Common myeloid progenitor, CD34-positive (primary cell): Measurements from ENCODE around the gene PIGW.
A peak's percentile ranks its signal among the peaks of the same experiment; 100 is the strongest.

Experiments
- CTCF ChIA-PET: fragments of 350-600 bp; sonication (Branson Sonifier 250); formaldehyde crosslinking; loops from one replicate; lab custom pipeline; 2021; ENCODE audit warnings: antibody characterized with exemption; lab: Charles Lee
- POLR2A ChIA-PET: fragments of 350-600 bp; sonication (Branson Sonifier 250); formaldehyde crosslinking; loops from one replicate; lab custom pipeline; 2021; ENCODE audit warnings: antibody characterized with exemption; lab: Charles Lee
- DNase-seq, 3 donors: peaks; one replicate each; pipeline versions ENCODE4 v3.0.0 to v3.0.0-alpha.2; 2013
- H3K27ac ChIP-seq, 2 experiments: 1 replicate in 1 of 2; 2 replicates in 1 of 2; pipeline ENCODE4 v1.7.0; 2013; ENCODE audit warnings: inconsistent platforms in 2 of 2, low read length in 2 of 2, mild to moderate bottlenecking in 2 of 2, low read depth in 1 of 2, moderate library complexity in 1 of 2; ENCODE audit not compliant: severe bottlenecking in 2 of 2, insufficient read depth in 1 of 2, poor library complexity in 1 of 2
- H3K27me3 ChIP-seq, 5 experiments: replicated peaks in 2 of 5; 1 replicate in 3 of 5; 2 replicates in 2 of 5; pipeline versions ENCODE4 v1.6.1 to v1.7.0; 2013; ENCODE audit warnings: low read length in 4 of 5, mild to moderate bottlenecking in 2 of 5, moderate library complexity in 2 of 5, inconsistent platforms in 1 of 5; ENCODE audit not compliant: insufficient read depth in 5 of 5, control insufficient read depth in 4 of 5
- H3K36me3 ChIP-seq, 4 experiments: 1 replicate in 2 of 4; 2 replicates in 2 of 4; pipeline versions ENCODE4 v1.6.1 to v1.7.0; 2013; ENCODE audit warnings: low read length in 3 of 4, control low read depth in 1 of 4, mild to moderate bottlenecking in 1 of 4; ENCODE audit not compliant: control insufficient read depth in 4 of 4, insufficient read depth in 4 of 4
- H3K4me1 ChIP-seq, 4 experiments: 1 replicate in 3 of 4; 2 replicates in 1 of 4; pipeline versions ENCODE4 v1.6.1 to v1.7.1; 2013; ENCODE audit warnings: low read length in 3 of 4, mild to moderate bottlenecking in 3 of 4, control low read depth in 1 of 4, inconsistent platforms in 1 of 4, moderate library complexity in 1 of 4; ENCODE audit not compliant: control insufficient read depth in 4 of 4, insufficient read depth in 4 of 4; ENCODE audit errors: control extremely low read depth in 1 of 4
- H3K4me3 ChIP-seq, 7 experiments: 1 replicate in 4 of 7; 2 replicates in 3 of 7; pipeline versions ENCODE4 v1.5.1 to v1.7.0; 2013; ENCODE audit warnings: mild to moderate bottlenecking in 7 of 7, low read length in 6 of 7, moderate library complexity in 6 of 7, inconsistent platforms in 2 of 7, low read depth in 2 of 7, control low read depth in 1 of 7; ENCODE audit not compliant: insufficient read depth in 4 of 7, control insufficient read depth in 1 of 7; ENCODE audit errors: extremely low read depth in 1 of 7
- H3K9me3 ChIP-seq, 5 experiments: 1 replicate in 4 of 5; 2 replicates in 1 of 5; pipeline versions ENCODE4 v1.6.1 to v1.7.1; 2013; ENCODE audit warnings: low read length in 4 of 5, mild to moderate bottlenecking in 2 of 5, inconsistent platforms in 1 of 5, low read depth in 1 of 5, moderate library complexity in 1 of 5; ENCODE audit not compliant: control insufficient read depth in 4 of 5, insufficient read depth in 2 of 5; ENCODE audit errors: control extremely low read depth in 1 of 5
- WGBS: methylation state at CpG from one replicate; pipeline ENCODE4 v1.1.5; 2013; ENCODE audit not compliant: insufficient coverage; 5-methylcytosine and 5-hydroxymethylcytosine counted together

PIGW gene

GRCh38 chr17:36533935-36534839 lies 600 bp upstream of the PIGW start:
- CTCF ChIA-PET = interaction anchor here (1.2 to 3.2 kb wide), 5 partner anchors 10 to 68 kb away, joined by 3 to 17 read pairs (median 5); partner anchors contain the start of gene MRM1
- POLR2A ChIA-PET = interaction anchor here (2.1 to 3.2 kb wide), 2 partner anchors 11 kb away, joined by 4 to 30 read pairs; partner anchors contain the start of gene GGNBP2
- Histone ChIP-seq H3K36me3 (peaks cover 5 to 50% (median 16%) of the 10 kb centered on the region in 4 experiments), H3K9me3 (no peaks in the 10 kb centered on the region), H3K4me3 (peak overlapping the region; percentile 54 to 96 (median 87)), H3K4me1 (peaks cover 3 to 23% (median 16%) of the 10 kb centered on the region in 4 experiments), H3K27ac (peak overlapping the region in 1 of 2 experiments; percentile 93), H3K27me3 (no peaks in the 10 kb centered on the region)
- peak in 2 of 3 donors; percentile 57 to 64 for DNase-seq
- 13% methylated on average over 40 of the region's 48 CpGs for WGBS

DNA sequence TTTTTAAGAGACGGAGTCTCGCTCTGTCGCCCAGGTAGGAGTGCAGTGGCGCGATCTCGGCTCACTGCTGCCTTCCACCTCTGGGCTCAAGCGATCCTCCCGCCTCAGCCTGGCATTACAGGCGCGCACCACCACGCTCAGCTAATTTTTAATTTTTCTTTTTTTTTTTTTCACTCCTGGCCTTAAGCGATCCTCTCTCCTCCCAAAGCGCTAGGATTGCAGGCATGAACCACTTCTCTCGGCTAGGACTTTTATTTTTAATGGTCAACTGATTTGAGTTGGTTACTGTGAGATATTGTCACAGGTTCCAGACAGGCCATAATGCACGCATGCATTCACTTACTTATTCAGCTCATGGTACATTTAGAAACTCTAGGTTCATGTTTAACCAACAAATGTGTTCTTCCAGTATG lies 888 bp downstream of the PIGW start:
- DNase-seq = no peak
- Histone ChIP-seq H3K36me3 (peaks cover 5 to 48% (median 16%) of the 10 kb centered on the region in 4 experiments), H3K27me3 (no peaks in the 10 kb centered on the region), H3K27ac (peak overlapping the region; percentile 61 to 93), H3K9me3 (no peaks in the 10 kb centered on the region), H3K4me3 (peak overlapping the region; percentile 54 to 96 (median 87)), H3K4me1 (peaks cover 3 to 22% (median 16%) of the 10 kb centered on the region in 4 experiments)
- ChIA-PET CTCF (interaction anchor here (0.7 to 3.2 kb wide), 4 partner anchors 9 to 66 kb away, joined by 3 to 17 read pairs (median 4); partner anchors contain the start of genes GGNBP2 and MRM1), POLR2A (interaction anchor here (0.6 to 3.2 kb wide), 3 partner anchors 10 to 23 kb away, joined by 3 to 30 read pairs (median 4); partner anchors contain the start of gene GGNBP2)
- WGBS = 1% methylated on average over 8 of the region's 15 CpGs

DNA sequence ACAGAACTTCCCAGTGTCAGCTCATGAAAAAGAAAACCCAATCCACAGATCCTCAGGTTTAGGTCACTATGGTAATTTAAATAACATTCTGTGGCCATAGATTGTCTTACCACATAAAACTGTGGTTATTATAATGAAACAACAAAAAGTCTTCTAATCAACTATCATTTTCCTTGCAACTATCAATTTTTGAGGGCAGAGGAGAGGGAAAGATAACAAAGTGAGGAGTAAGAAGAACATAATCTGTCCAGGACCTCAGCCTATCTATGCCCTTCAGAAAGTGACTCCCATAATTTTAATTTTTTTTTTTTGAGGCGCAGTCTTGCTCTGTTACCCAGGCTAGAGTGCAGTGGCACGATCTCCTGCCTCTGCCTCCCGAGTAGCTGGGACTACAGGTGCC lies 5.9 kb downstream of the PIGW start:
- H3K27ac ChIP-seq = no peak overlapping the region
- no peaks in the 10 kb centered on the region for H3K9me3 ChIP-seq
- DNase-seq = peak in 2 of 3 donors; percentile 12 to 33
- no peaks in the 10 kb centered on the region for H3K27me3 ChIP-seq
- H3K4me3 ChIP-seq = no peak overlapping the region
- H3K4me1 ChIP-seq = peaks cover 1 to 18% (median 11%) of the 10 kb centered on the region in 4 experiments
- H3K36me3 ChIP-seq = peaks cover 0 to 22% (median 3%) of the 10 kb centered on the region in 4 experiments
- WGBS = 100% methylated on average over 1 of the region's 3 CpGs
- ChIA-PET CTCF (no interaction called here), POLR2A (no interaction called here)

- WGBS = 85% methylated on average over 9 of the region's 15 CpGs
- DNase-seq = no peak
- Histone ChIP-seq H3K4me3 (no peak overlapping the region), H3K27me3 (no peaks in the 10 kb centered on the region), H3K9me3 (no peaks in the 10 kb centered on the region), H3K36me3 (peaks cover 0 to 16% (median 3%) of the 10 kb centered on the region in 4 experiments), H3K27ac (no peak overlapping the region), H3K4me1 (peaks cover 10 to 34% (median 22%) of the 10 kb centered on the region in 4 experiments)
- ChIA-PET POLR2A (no interaction called here), CTCF (interaction anchor here (1.1 to 1.2 kb wide), 2 partner anchors 12 to 53 kb away, joined by 3 to 4 read pairs; no protein-coding TSS in a partner anchor)
Measured at GRCh38 chr17:36542755-36543154, 8.0 kb downstream of the PIGW start.

- Histone ChIP-seq H3K4me1 (peaks cover 11 to 39% (median 27%) of the 10 kb centered on the region in 4 experiments), H3K27me3 (no peaks in the 10 kb centered on the region), H3K4me3 (peak overlapping the region; percentile 76 to 92 (median 88)), H3K36me3 (peaks cover 0 to 14% (median 0%) of the 10 kb centered on the region in 4 experiments), H3K9me3 (no peaks in the 10 kb centered on the region), H3K27ac (peak overlapping the region; percentile 97 to 98)
- ChIA-PET CTCF (interaction anchor here (0.9 to 1.1 kb wide), 3 partner anchors 8 to 42 kb away, joined by 3 to 5 read pairs (median 4); no protein-coding TSS in a partner anchor), POLR2A (interaction anchor here (3.8 kb wide), 1 partner anchor 9 kb away, joined by 30 read pairs; the partner anchor contains the start of genes MYO19 and PIGW)
- WGBS = 0% methylated on average over 9 of the region's 10 CpGs
- peak in 1 of 3 donors; percentile 38 for DNase-seq
Measured at GRCh38 chr17:36544044-36544306, 9.2 kb downstream of the PIGW start.

DNA sequence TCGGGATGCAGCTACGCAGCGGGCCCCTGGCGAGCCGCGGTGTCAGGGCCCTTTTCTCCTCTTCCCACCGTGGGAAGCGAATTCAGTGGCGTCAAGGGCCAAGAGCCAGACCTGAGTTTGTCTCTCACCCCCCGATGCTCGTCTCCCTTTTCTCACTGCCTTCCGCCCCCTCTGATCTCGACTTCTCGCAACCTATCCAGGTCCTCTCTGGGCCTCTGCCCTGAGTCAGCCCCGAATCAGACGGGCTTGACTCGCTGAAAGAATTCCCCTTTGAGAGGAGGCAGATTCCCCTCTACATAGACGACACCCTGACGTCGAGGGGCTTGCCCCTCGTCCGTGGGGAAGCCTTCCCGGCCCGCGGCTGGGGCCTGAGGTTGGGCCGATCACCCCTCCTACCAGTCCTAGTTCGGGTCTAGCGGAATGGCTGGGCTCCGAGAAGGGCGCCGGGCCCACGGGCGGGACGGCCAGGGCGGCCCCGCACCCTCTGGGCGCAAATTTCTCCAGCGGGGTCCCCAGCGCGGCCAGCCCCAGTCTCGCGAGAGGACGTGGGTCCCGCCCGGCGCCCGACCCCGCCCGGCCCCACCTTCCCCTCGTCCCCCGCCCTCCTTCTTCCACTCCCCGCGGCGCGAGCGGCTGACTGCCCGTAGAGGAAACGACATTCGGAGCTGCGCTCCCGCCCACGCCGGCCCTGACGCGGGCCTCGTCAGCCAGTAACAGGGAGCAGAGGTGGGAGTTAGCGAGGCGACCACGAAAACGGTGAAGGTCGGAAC lies 9.7 kb downstream of the PIGW start, which contains the start of gene GGNBP2:
Gene GGNBP2, plus strand, starts transcription at position 613 of the 770 bp plus-strand sequence. CDS start 806 bp downstream, outside the sequence.
- Histone ChIP-seq H3K27me3 (no peaks in the 10 kb centered on the region), H3K4me1 (peaks cover 11 to 39% (median 27%) of the 10 kb centered on the region in 4 experiments), H3K4me3 (peak within 1 kb of the TSS; percentile 78 to 93 (median 90)), H3K27ac (peak within 1 kb of the TSS; percentile 97 to 98), H3K9me3 (no peaks in the 10 kb centered on the region), H3K36me3 (peaks cover 0 to 13% (median 0%) of the 10 kb centered on the region in 4 experiments)
- DNase-seq = peak; percentile 92 to 94 (median 93)
- WGBS = under 1% methylated on average over 49 of the region's 71 CpGs
- ChIA-PET POLR2A (interaction anchor here (0.8 to 3.8 kb wide), 4 partner anchors 10 to 668 kb away, joined by 4 to 30 read pairs (median 4); partner anchors contain the start of genes MRM1, MYO19 and PIGW), CTCF (interaction anchor here (0.9 to 1.1 kb wide), 3 partner anchors 8 to 42 kb away, joined by 3 to 5 read pairs (median 4); no protein-coding TSS in a partner anchor)
